Measurements from ENCODE around the gene HIP1R. TPM values are rescaled to one million over a fixed set of nuclear protein-coding genes. Genes with fewer than 3 reads are reported as not detected.

The HIP1R gene
- total and polyA plus RNA-seq, 8 donors = 52.1 to 395 (median 89.8) TPM

DNA sequence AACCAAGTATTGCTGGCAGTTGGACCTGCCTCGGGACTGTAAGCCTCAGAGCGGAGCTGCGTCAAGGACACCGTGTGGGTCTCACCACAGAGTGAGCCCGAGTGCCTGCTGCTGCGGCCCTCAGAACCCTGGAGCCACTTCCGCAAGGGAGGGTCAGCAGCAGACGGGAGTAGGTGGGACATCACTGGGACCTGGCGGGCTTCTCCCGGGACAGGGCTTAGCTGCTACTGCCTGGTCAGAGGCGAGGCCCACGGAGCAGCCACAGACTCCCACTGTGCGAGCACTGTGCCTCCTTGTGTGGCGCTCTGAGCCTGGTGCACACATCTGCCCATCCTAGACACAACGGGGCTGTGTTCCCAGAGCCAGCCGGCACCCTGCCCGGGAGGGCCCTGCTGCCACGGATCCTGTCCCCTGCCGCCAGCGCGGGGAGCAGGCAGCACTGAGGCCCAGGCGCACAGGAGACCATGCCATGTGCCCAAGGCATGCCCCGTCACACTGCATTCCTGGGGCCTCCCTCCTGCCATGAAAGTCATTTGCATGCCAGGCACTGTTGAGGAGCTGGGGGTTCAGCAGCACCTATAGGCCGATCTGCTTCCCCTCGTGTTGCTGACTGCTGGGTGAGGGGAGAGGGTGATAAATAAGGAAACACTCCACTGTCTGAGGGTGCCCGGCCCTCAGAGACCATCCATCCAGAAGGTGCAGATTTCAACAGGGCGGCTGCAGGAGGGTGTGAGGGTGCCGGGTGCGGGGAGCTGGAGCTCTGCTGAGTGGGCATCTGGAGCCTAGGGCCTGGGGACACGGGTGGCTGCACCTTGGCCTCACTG, 10.0 kb downstream of the HIP1R start:
- Histone ChIP-seq H3K4me1 (peaks cover 52 to 70% (median 62%) of the 10 kb centered on the region in 4 donors), H3K36me3 (peaks cover 3 to 35% (median 23%) of the 10 kb centered on the region in 4 donors), H3K27ac (peak overlapping the region; percentile 0 to 90 (median 26)), H3K9me3 (no peaks in the 10 kb centered on the region), H3K27me3 (no peaks in the 10 kb centered on the region), H3K4me3 (no peak overlapping the region)
- intact Hi-C loops (cut with DNase I; ENCODE audit: low total_unique reads) = no loop called here
- DNase-seq = no peak
- TF ChIP-seq EP300 (IDR thresholded peaks at IDR 0.05) = no peak
- TF ChIP-seq POLR2AphosphoS5 (IDR thresholded peaks at IDR 0.05) = no peak
- TF ChIP-seq POLR2A (IDR thresholded peaks at IDR 0.05) = no peak
- TF ChIP-seq, protein P1, sequence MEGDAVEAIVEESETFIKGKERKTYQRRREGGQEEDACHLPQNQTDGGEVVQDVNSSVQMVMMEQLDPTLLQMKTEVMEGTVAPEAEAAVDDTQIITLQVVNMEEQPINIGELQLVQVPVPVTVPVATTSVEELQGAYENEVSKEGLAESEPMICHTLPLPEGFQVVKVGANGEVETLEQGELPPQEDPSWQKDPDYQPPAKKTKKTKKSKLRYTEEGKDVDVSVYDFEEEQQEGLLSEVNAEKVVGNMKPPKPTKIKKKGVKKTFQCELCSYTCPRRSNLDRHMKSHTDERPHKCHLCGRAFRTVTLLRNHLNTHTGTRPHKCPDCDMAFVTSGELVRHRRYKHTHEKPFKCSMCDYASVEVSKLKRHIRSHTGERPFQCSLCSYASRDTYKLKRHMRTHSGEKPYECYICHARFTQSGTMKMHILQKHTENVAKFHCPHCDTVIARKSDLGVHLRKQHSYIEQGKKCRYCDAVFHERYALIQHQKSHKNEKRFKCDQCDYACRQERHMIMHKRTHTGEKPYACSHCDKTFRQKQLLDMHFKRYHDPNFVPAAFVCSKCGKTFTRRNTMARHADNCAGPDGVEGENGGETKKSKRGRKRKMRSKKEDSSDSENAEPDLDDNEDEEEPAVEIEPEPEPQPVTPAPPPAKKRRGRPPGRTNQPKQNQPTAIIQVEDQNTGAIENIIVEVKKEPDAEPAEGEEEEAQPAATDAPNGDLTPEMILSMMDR (IDR thresholded peaks at IDR 0.05) = no peak
- WGBS, 5 donors = 66 to 79% (median 68%) methylated on average over 18 to 30 of the region's 30 CpGs

GRCh38 chr12:122845865-122846621, 10.8 kb downstream of the HIP1R start:
- H3K27me3 ChIP-seq = no peaks in the 10 kb centered on the region
- peaks cover 45 to 63% (median 55%) of the 10 kb centered on the region in 4 donors for H3K4me1 ChIP-seq
- no peak overlapping the region for H3K4me3 ChIP-seq
- H3K9me3 ChIP-seq = no peaks in the 10 kb centered on the region
- DNase-seq = no peak
- peak overlapping the region in 2 of 5 donors; percentile 19 to 26 for H3K27ac ChIP-seq
- WGBS, 5 donors = 50 to 73% (median 57%) methylated on average over 11 to 14 of the region's 14 CpGs
- H3K36me3 ChIP-seq = peaks cover 3 to 40% (median 28%) of the 10 kb centered on the region in 4 donors
- no peak for TF ChIP-seq EP300 (IDR thresholded peaks at IDR 0.05)
- intact Hi-C loops (cut with DNase I; ENCODE audit: low total_unique reads) = no loop called here

GRCh38 chr12:122846622-122847515, 11.6 kb downstream of the HIP1R start:
- TF ChIP-seq POLR2A (IDR thresholded peaks at IDR 0.05) = no peak
- no peak for TF ChIP-seq EP300 (IDR thresholded peaks at IDR 0.05)
- no peak for TF ChIP-seq POLR2AphosphoS5 (IDR thresholded peaks at IDR 0.05)
- TF ChIP-seq, protein P1 (IDR thresholded peaks at IDR 0.05) = no peak
- Histone ChIP-seq H3K27ac (peak overlapping the region in 1 of 5 donors; percentile 26), H3K4me1 (peaks cover 41 to 58% (median 53%) of the 10 kb centered on the region in 4 donors), H3K9me3 (no peaks in the 10 kb centered on the region), H3K4me3 (no peak overlapping the region), H3K36me3 (peaks cover 3 to 47% (median 33%) of the 10 kb centered on the region in 4 donors), H3K27me3 (no peaks in the 10 kb centered on the region)
- no peak for DNase-seq
- intact Hi-C loops (cut with DNase I; ENCODE audit: low total_unique reads) = no loop called here
- WGBS, 5 donors = 80 to 87% (median 84%) methylated on average over 16 to 27 of the region's 27 CpGs

DNA sequence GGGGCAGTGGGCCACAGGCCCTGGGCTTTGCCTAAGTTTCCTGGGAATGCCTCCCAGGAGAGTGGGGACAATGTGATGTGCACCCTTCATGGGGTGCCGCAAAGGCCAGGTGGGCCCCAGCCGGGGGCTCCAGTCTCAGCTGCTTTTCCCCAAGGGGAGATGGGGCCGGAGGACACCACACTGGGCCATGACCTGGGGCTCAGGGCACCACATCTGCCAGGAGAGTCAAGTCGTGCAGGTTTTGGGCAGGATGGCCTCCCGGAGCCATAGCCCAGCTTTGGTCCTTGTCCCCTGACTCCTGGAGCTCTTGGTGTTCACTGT, 12.2 kb downstream of the HIP1R start:
- peaks cover 42 to 58% (median 53%) of the 10 kb centered on the region in 4 donors for H3K4me1 ChIP-seq
- no peaks in the 10 kb centered on the region for H3K9me3 ChIP-seq
- TF ChIP-seq EP300 (IDR thresholded peaks at IDR 0.05) (no peak), POLR2A (IDR thresholded peaks at IDR 0.05) (no peak)
- WGBS, 5 donors = 83 to 97% (median 87%) methylated on average over 3 to 5 of the region's 5 CpGs
- peaks cover 3 to 51% (median 36%) of the 10 kb centered on the region in 4 donors for H3K36me3 ChIP-seq
- H3K4me3 ChIP-seq = no peak overlapping the region
- intact Hi-C loops (cut with DNase I; ENCODE audit: low total_unique reads) = no loop called here
- H3K27ac ChIP-seq = no peak overlapping the region
- DNase-seq = no peak
- H3K27me3 ChIP-seq = no peaks in the 10 kb centered on the region
